BJ (cell line): Measurements from ENCODE around the gene PRPF40A. TPM values are rescaled to one million over a fixed set of nuclear protein-coding genes. Genes with fewer than 3 reads are reported as not detected.

Source experiments
- CTCF ChIA-PET: fragments of 350-600 bp; formaldehyde crosslinking; extraction: SDS; loops from one replicate; lab custom pipeline; 2021; ENCODE audit warnings: antibody characterized with exemption, inconsistent platforms; lab: Yijun Ruan, JAX
- POLR2A ChIA-PET: fragments of 300-600 bp; sonication (Branson Sonifier 250); formaldehyde crosslinking; extraction: SDS; loops from one replicate; lab custom pipeline; 2021; ENCODE audit warnings: antibody characterized with exemption; lab: Charles Lee
- DNase-seq: peaks from one replicate; pipeline ENCODE4 v3.0.0-alpha.2; 2011; ENCODE audit warnings: low read depth
- H3K27me3 ChIP-seq: 2 replicates; pipeline ENCODE4 v1.6.0; 2011; ENCODE audit warnings: low read length; ENCODE audit not compliant: control insufficient read depth, insufficient read depth
- H3K36me3 ChIP-seq: 2 replicates; pipeline ENCODE4 v1.5.1; 2011; ENCODE audit warnings: low read length; ENCODE audit not compliant: control insufficient read depth, insufficient read depth
- H3K4me3 ChIP-seq: 2 replicates; pipeline ENCODE4 v1.5.1; 2011; ENCODE audit warnings: low read depth, mild to moderate bottlenecking, control low read depth, low read length
- polyA plus RNA-seq: library from polyadenylated mRNA; depleted of rRNA; stranded (reverse); fragments of >200 nt; gene quantifications from 2 replicates; pipeline ENCODE4 v1.2.3, GENCODE V29; 2011
- TF ChIP-seq, protein P1 (sequence below): IDR thresholded peaks from 2 replicates; pipeline ENCODE4 v1.5.1; 2011; ENCODE audit warnings: low read depth, mild to moderate bottlenecking, control low read depth, inconsistent platforms, low read length, moderate library complexity; ENCODE audit not compliant: insufficient read depth

The PRPF40A gene
- polyA plus RNA-seq, 1 experiment, result 135 TPM

DNA sequence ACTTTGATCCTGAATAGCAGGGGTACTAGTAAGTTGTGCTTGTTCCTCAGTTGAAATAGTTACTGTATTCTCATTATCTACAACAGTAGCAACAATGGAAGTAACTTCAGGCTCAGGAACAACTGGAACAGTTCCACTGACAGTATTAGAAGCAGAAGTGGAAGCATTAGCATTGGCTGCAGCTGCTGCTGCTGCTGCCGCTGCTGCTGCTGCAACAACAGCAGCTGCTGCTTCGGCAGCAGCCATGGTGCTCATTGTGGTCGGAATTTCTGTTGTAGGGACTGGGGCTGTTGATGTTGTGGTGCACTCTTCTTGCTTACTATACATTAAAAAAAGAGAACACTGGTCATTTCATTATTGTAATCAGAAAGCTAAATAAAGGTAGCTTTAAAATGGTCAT, 40.8 kb downstream of the PRPF40A start:
- POLR2A ChIA-PET, result interaction anchor here (0.6 kb wide), 1 partner anchor 246 kb away, joined by 3 read pairs; no protein-coding TSS in a partner anchor
- H3K27me3 ChIP-seq, result no peaks in the 10 kb centered on the region
- TF ChIP-seq, protein P1, sequence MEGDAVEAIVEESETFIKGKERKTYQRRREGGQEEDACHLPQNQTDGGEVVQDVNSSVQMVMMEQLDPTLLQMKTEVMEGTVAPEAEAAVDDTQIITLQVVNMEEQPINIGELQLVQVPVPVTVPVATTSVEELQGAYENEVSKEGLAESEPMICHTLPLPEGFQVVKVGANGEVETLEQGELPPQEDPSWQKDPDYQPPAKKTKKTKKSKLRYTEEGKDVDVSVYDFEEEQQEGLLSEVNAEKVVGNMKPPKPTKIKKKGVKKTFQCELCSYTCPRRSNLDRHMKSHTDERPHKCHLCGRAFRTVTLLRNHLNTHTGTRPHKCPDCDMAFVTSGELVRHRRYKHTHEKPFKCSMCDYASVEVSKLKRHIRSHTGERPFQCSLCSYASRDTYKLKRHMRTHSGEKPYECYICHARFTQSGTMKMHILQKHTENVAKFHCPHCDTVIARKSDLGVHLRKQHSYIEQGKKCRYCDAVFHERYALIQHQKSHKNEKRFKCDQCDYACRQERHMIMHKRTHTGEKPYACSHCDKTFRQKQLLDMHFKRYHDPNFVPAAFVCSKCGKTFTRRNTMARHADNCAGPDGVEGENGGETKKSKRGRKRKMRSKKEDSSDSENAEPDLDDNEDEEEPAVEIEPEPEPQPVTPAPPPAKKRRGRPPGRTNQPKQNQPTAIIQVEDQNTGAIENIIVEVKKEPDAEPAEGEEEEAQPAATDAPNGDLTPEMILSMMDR, result no peak
- DNase-seq, result no peak
- peaks cover 11% of the 10 kb centered on the region for H3K36me3 ChIP-seq
- H3K4me3 ChIP-seq, result no peak overlapping the region
- CTCF ChIA-PET, result interaction anchor here (0.6 to 0.8 kb wide), 2 partner anchors 13 to 64 kb away, joined by 3 read pairs; no protein-coding TSS in a partner anchor

DNA sequence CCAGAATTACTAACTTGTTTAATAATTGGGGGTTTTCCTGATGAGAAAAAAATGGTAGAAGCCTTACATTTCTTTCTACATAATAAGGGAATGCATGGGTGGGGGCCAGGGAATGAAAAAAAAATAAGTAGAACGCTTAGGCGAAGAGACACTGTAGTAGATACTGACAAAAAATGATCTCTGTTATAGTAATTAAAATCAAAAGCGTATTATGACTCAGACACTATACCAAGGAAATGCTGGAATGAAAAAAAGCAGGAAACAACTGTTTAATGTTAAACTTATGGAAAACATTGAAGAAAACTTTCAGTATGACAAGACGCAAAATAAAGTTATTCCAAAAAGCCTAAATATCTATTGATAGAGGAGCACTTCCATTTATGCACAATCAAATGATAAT, 42.9 kb downstream of the PRPF40A start:
- POLR2A ChIA-PET, result no interaction called here
- peaks cover 9% of the 10 kb centered on the region for H3K36me3 ChIP-seq

DNA sequence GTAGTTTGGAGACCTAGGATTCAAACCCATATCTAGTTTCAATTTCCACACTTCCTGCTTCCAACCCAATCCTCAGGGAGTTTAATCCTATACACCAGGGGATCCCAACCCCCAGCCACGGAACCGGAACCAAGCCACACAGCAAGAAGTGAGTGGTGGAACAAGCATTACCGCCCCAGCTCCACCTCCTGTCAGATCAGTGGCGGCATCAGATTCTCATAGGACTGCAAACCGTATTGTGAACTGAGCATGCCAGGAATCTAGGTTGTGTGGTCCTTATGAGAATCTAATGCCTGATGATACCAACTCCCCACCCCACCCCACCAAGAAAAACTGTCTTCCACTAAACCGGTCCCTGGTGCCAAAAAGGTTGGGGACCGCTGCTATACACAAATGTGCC, 52.5 kb downstream of the PRPF40A start:
- peaks cover 8% of the 10 kb centered on the region for H3K36me3 ChIP-seq
- TF ChIP-seq, protein P1, result no peak
- DNase-seq, result no peak
- ChIA-PET CTCF (no interaction called here), POLR2A (no interaction called here)
- H3K27me3 ChIP-seq, result no peaks in the 10 kb centered on the region
- H3K4me3 ChIP-seq, result no peak overlapping the region

More for the DNA sequence above, 42.9 kb downstream of the PRPF40A start:
- CTCF ChIA-PET, result no interaction called here
- TF ChIP-seq, protein P1, result no peak
- no peak for DNase-seq
- no peaks in the 10 kb centered on the region for H3K27me3 ChIP-seq
- no peak overlapping the region for H3K4me3 ChIP-seq

DNA sequence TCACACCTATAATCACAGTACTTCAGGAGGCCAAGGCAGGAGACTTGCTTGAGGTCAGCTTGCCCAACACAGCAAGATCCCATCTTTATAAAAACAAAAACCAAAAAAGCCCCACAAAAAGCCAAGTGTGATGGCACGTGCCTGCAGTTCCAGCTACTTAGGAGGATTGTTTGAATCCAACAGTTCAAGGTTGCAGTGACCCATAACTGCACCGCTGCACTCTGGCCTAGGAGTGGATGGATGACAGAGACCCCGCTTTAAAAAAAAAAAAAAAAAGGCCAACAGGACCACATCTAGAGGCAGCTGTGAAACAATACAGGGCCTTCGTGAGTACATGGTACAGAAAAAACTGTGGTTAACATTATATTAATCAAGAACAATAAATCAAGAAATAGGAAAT, 56.2 kb downstream of the PRPF40A start:
- CTCF ChIA-PET, result no interaction called here
- no peak for DNase-seq
- Histone ChIP-seq H3K36me3 (peaks cover 11% of the 10 kb centered on the region), H3K4me3 (no peak overlapping the region), H3K27me3 (no peaks in the 10 kb centered on the region)
- TF ChIP-seq, protein P1, result no peak
- POLR2A ChIA-PET, result no interaction called here

DNA sequence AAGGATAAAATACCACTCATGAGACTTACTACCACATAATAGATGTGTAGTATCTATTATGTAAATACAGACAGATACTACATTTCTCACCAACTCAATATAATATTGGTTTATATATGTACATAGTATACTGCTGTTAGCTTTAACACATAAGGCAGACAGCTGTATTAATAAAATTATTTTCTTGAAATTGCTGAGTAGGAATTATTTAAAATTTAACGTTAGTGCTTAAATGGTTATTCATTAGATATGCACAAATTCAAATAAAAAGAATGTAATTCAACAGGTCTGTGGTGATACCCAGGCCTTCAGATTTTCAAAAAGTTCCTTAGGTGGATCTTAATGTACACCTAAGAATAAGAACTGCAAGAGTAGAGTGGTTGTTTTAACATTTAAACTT, 59.0 kb downstream of the PRPF40A start:
- Histone ChIP-seq H3K36me3 (peaks cover 6% of the 10 kb centered on the region), H3K27me3 (no peaks in the 10 kb centered on the region), H3K4me3 (no peak overlapping the region)
- CTCF ChIA-PET, result interaction anchor here (1.0 to 1.7 kb wide), 2 partner anchors 10 to 22 kb away, joined by 4 to 5 read pairs; no protein-coding TSS in a partner anchor
- DNase-seq, result no peak
- TF ChIP-seq, protein P1, result no peak
- POLR2A ChIA-PET, result no interaction called here
